ENCODE data around the gene ERCC1. TPM values are rescaled to one million over a fixed set of nuclear protein-coding genes. Genes with fewer than 3 reads are reported as not detected.
A peak's percentile ranks its signal among the peaks of the same experiment; 100 is the strongest.

The ERCC1 gene
- total and polyA plus RNA-seq, 2 of the 13 experiments (the other 11 are each of a cell fraction or from before 2014, with no cell fraction given) = 40.0 to 66.4 TPM

- TF ChIP-seq ZBTB4 (CRISPR knock-in tag; IDR thresholded peaks at IDR 0.05; ENCODE audit: borderline replicate concordance) (no peak), ZNF207 (IDR thresholded peaks at IDR 0.05; ENCODE audit: borderline replicate concordance) (no peak), FLYWCH1 (CRISPR knock-in tag; IDR thresholded peaks at IDR 0.05) (no peak), ADNP (CRISPR knock-in tag; IDR thresholded peaks at IDR 0.05) (no peak), ZBTB8A (CRISPR knock-in tag; IDR thresholded peaks at IDR 0.05; ENCODE audit: borderline replicate concordance, low read depth) (no peak), KLF12 (CRISPR knock-in tag; IDR thresholded peaks at IDR 0.05; ENCODE audit: borderline replicate concordance) (no peak), TCF12 (IDR thresholded peaks at IDR 0.05) (no peak), TCF12 (CRISPR knock-in tag; IDR thresholded peaks at IDR 0.05) (peak; percentile 59; the same call in 1 of the 2 replicates), CREB1 (IDR thresholded peaks at IDR 0.05) (peak; percentile 99), CREB1 (CRISPR knock-in tag; IDR thresholded peaks at IDR 0.05) (peak; percentile 95), ZNF318 (CRISPR knock-in tag; IDR thresholded peaks at IDR 0.05) (no peak), PHF20 (CRISPR knock-in tag; IDR thresholded peaks at IDR 0.05) (no peak), BHLHE40 (IDR thresholded peaks at IDR 0.05; ENCODE audit: low read length) (no peak), SMAD9 (CRISPR knock-in tag; IDR thresholded peaks at IDR 0.05) (no peak), CEBPZ (IDR thresholded peaks at IDR 0.05; ENCODE audit: low read length) (no peak)
Measured at GRCh38 chr19:45467456-45468158, 43.9 kb upstream of the ERCC1 start, which contains the start of gene FOSB (continued).
